ENCODE results near the gene STK24. TPM values are rescaled to one million over a fixed set of nuclear protein-coding genes. Genes with fewer than 3 reads are reported as not detected.
"Not testable (repeated sequence)": the region's sequence is repeated elsewhere in the genome, so short reads cannot be mapped to it uniquely, and the experiment has no call there.

The STK24 gene
- total and polyA plus RNA-seq, 10 of the 15 experiments (the other 5 are each of a cell fraction or from before 2014, with no cell fraction given): 7.5 to 115 (median 52.9) TPM

GRCh38 chr13:98413796-98414195 is 163.1 kb downstream of the STK24 start:
- ATAC-seq: no peak
- CTCF ChIA-PET: no interaction called here

GRCh38 chr13:98413278-98413677 is 163.6 kb downstream of the STK24 start:
- H3K27me3 ChIP-seq (replicated peaks in 1 of 2; ENCODE audit: control insufficient read depth in 2 of 2, insufficient read depth in 2 of 2, low read length in 1 of 2); H3K4me1 ChIP-seq (ENCODE audit: control insufficient read depth, insufficient read depth, low read length); H4K20me1 ChIP-seq (ENCODE audit: control insufficient read depth, insufficient read depth); SMC1A ChIA-PET (ENCODE audit: uncharacterized antibody, unreplicated experiment); POLR2A ChIA-PET; DNase-seq (ENCODE audit: low read depth, low spot score); BruUV-seq (replicated peaks); H3K9me3 ChIP-seq (replicated peaks; ENCODE audit: control insufficient read depth, insufficient read depth, low read length); H3K27ac ChIP-seq (ENCODE audit: control insufficient read depth, insufficient read depth); H3K9ac ChIP-seq (ENCODE audit: control insufficient read depth, insufficient read depth, low read length); H3K4me3 ChIP-seq; H3K36me3 ChIP-seq (ENCODE audit: control insufficient read depth in 2 of 2, insufficient read depth in 2 of 2, low read length in 1 of 2); CTCF ChIA-PET; H3K79me2 ChIP-seq (ENCODE audit: control insufficient read depth, insufficient read depth, low read length); FAIRE-seq; intact Hi-C loops (cut with micrococcal nuclease; ENCODE audit: unreplicated experiment); H3K4me2 ChIP-seq (ENCODE audit: control insufficient read depth, insufficient read depth); ATAC-seq; in situ Hi-C loops (cut with MboI); H2AFZ ChIP-seq (ENCODE audit: control insufficient read depth, low read depth, low read length): not testable (repeated sequence)
- RAD21 ChIA-PET (ENCODE audit: unreplicated experiment): interaction anchor here (1.0 kb wide), 1 partner anchor 258 kb away, joined by 3 read pairs; no protein-coding TSS in a partner anchor
- 3% methylated on average over 3 of the region's 3 CpGs for WGBS (ENCODE audit: insufficient coverage, insufficient replicate concordance, low lambda C conversion rate, missing lambda C conversion rate)

More at GRCh38 chr13:98413796-98414195, 163.1 kb downstream of the STK24 start:
- H3K4me3 ChIP-seq: no peak overlapping the region
- no peak for DNase-seq (ENCODE audit: low read depth, low spot score)
- H4K20me1 ChIP-seq (ENCODE audit: control insufficient read depth, insufficient read depth): no peaks in the 10 kb centered on the region
- H3K27ac ChIP-seq (ENCODE audit: control insufficient read depth, insufficient read depth): no peak overlapping the region
- 73% methylated on average over 7 of the region's 7 CpGs for WGBS (ENCODE audit: insufficient coverage, insufficient replicate concordance, low lambda C conversion rate, missing lambda C conversion rate)
- TF ChIP-seq E2F8 (IDR thresholded peaks at IDR 0.05; ENCODE audit: low read depth, partially characterized antibody) (no peak), NBN (IDR thresholded peaks at IDR 0.05) (no peak), TCF3 (IDR thresholded peaks at IDR 0.05; ENCODE audit: borderline replicate concordance, insufficient read depth, low read depth, low read length) (no peak), CTCF (IDR thresholded peaks at IDR 0.05 in 2 of 3, conservative IDR thresholded peaks at IDR 0.05 in 1 of 3; ENCODE audit: control insufficient read depth in 2 of 3, extremely low read depth in 1 of 3, insufficient read depth in 1 of 3, low read depth in 3 of 3, low read length in 3 of 3) (0 out of 6 replicates have a peak, but pooled peaks of 1 of the 3 experiments have one; percentile 5)
- ChIA-PET POLR2A (no interaction called here), SMC1A (ENCODE audit: uncharacterized antibody, unreplicated experiment) (no interaction called here), RAD21 (ENCODE audit: unreplicated experiment) (interaction anchor here (1.0 kb wide), 1 partner anchor 258 kb away, joined by 3 read pairs; no protein-coding TSS in a partner anchor)
- H3K4me2 ChIP-seq (ENCODE audit: control insufficient read depth, insufficient read depth): no peak overlapping the region
- no peaks in the 10 kb centered on the region for H3K79me2 ChIP-seq (ENCODE audit: control insufficient read depth, insufficient read depth, low read length)
- no TSS peak for BruUV-seq (replicated peaks)
- no peaks in the 10 kb centered on the region for H3K9me3 ChIP-seq (replicated peaks; ENCODE audit: control insufficient read depth, insufficient read depth, low read length)
- intact Hi-C loops (cut with micrococcal nuclease; ENCODE audit: unreplicated experiment) (no loop called here), in situ Hi-C loops (cut with MboI) (no loop called here)
- H3K4me1 ChIP-seq (ENCODE audit: control insufficient read depth, insufficient read depth, low read length): no peaks in the 10 kb centered on the region
- FAIRE-seq: no peak
- no peak overlapping the region for H3K9ac ChIP-seq (ENCODE audit: control insufficient read depth, insufficient read depth, low read length)
- H3K36me3 ChIP-seq (ENCODE audit: control insufficient read depth in 2 of 2, insufficient read depth in 2 of 2, low read length in 1 of 2): no peaks in the 10 kb centered on the region
- H2AFZ ChIP-seq (ENCODE audit: control insufficient read depth, low read depth, low read length): no peak overlapping the region
- no peaks in the 10 kb centered on the region for H3K27me3 ChIP-seq (replicated peaks in 1 of 2; ENCODE audit: control insufficient read depth in 2 of 2, insufficient read depth in 2 of 2, low read length in 1 of 2)
